Measurements from ENCODE around the gene METTL9. TPM values are rescaled to one million over a fixed set of nuclear protein-coding genes. Genes with fewer than 3 reads are reported as not detected.

METTL9 gene
- total and polyA plus RNA-seq, 2 donors (not counting 1 experiment from before 2014, with no cell fraction given): 124 to 163 TPM

GRCh38 chr16:21608639-21609328 is 9.4 kb downstream of the METTL9 start:
- peaks cover 93% of the 10 kb centered on the region for H3K79me2 ChIP-seq (ENCODE audit: control insufficient read depth, insufficient read depth, low read length)
- no peaks in the 10 kb centered on the region for H3K36me3 ChIP-seq (ENCODE audit: control insufficient read depth, insufficient read depth, low read length)
- no peak overlapping the region for H2AFZ ChIP-seq (ENCODE audit: low read length)
- H3K9ac ChIP-seq (ENCODE audit: insufficient read depth, low read length): no peak overlapping the region
- no peak overlapping the region for H3K4me2 ChIP-seq (ENCODE audit: extremely low read depth, insufficient read depth, low read length)
- no peak for DNase-seq (ENCODE audit: low read depth in 2 of 2)
- H3K9me3 ChIP-seq (ENCODE audit: control insufficient read depth, insufficient read depth, low read depth, low read length): no peaks in the 10 kb centered on the region
- no peaks in the 10 kb centered on the region for H3K27me3 ChIP-seq (ENCODE audit: control insufficient read depth, insufficient read depth, low read length)
- H3K4me3 ChIP-seq (replicated peaks in 1 of 4; ENCODE audit: control extremely low read depth in 1 of 4, insufficient read depth in 1 of 4, low read depth in 3 of 4, low read length in 4 of 4): no peak overlapping the region
- no peak for TF ChIP-seq EZH2 (IDR thresholded peaks at IDR 0.05; ENCODE audit: low read length, missing control alignments)
- TF ChIP-seq, protein P1, sequence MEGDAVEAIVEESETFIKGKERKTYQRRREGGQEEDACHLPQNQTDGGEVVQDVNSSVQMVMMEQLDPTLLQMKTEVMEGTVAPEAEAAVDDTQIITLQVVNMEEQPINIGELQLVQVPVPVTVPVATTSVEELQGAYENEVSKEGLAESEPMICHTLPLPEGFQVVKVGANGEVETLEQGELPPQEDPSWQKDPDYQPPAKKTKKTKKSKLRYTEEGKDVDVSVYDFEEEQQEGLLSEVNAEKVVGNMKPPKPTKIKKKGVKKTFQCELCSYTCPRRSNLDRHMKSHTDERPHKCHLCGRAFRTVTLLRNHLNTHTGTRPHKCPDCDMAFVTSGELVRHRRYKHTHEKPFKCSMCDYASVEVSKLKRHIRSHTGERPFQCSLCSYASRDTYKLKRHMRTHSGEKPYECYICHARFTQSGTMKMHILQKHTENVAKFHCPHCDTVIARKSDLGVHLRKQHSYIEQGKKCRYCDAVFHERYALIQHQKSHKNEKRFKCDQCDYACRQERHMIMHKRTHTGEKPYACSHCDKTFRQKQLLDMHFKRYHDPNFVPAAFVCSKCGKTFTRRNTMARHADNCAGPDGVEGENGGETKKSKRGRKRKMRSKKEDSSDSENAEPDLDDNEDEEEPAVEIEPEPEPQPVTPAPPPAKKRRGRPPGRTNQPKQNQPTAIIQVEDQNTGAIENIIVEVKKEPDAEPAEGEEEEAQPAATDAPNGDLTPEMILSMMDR (conservative IDR thresholded peaks at IDR 0.05 in 1 of 2, IDR thresholded peaks at IDR 0.05 in 1 of 2; ENCODE audit: low read depth in 1 of 2, low read length in 2 of 2): no peak
- H4K20me1 ChIP-seq (ENCODE audit: control insufficient read depth, extremely low read depth, insufficient read depth, low read length): peaks cover 3% of the 10 kb centered on the region
- H3K4me1 ChIP-seq (ENCODE audit: control insufficient read depth, extremely low read depth, insufficient read depth, low read length): peaks cover 3% of the 10 kb centered on the region
- H3K27ac ChIP-seq (ENCODE audit: insufficient read depth, low read length): no peak overlapping the region

DNA sequence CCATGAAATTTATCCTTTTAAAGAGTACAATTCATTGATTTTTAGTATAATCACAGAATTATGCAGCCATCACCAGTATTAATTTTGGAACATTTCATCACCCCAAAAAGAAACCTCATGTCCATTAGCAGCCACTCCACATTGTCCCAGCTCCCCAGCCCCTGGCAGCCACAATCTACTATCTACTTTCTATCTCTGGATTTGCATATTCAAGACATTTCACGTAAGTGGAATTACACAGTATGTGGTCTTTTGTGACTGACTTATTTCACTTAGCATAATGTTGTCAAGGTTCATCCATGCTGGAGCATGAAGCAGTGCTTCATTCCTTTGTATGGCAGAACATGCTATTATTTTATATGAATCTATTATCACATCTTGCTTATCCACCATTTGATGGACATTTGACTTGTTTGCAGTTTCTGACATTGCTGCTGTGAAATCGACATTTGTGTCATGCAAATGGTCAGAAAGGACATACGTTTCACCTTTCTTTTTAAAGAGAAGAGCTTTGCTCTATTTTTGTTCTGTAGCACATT is 10.7 kb downstream of the METTL9 start:
- H2AFZ ChIP-seq (ENCODE audit: low read length): no peak overlapping the region
- no peak overlapping the region for H3K4me2 ChIP-seq (ENCODE audit: extremely low read depth, insufficient read depth, low read length)
- no peak overlapping the region for H3K4me3 ChIP-seq (replicated peaks in 1 of 4; ENCODE audit: control extremely low read depth in 1 of 4, insufficient read depth in 1 of 4, low read depth in 3 of 4, low read length in 4 of 4)
- H3K9ac ChIP-seq (ENCODE audit: insufficient read depth, low read length): no peak overlapping the region
- H4K20me1 ChIP-seq (ENCODE audit: control insufficient read depth, extremely low read depth, insufficient read depth, low read length): no peaks in the 10 kb centered on the region
- peaks cover 3% of the 10 kb centered on the region for H3K4me1 ChIP-seq (ENCODE audit: control insufficient read depth, extremely low read depth, insufficient read depth, low read length)
- DNase-seq (ENCODE audit: low read depth in 2 of 2): no peak
- no peaks in the 10 kb centered on the region for H3K27me3 ChIP-seq (ENCODE audit: control insufficient read depth, insufficient read depth, low read length)
- H3K27ac ChIP-seq (ENCODE audit: insufficient read depth, low read length): no peak overlapping the region
- no peaks in the 10 kb centered on the region for H3K9me3 ChIP-seq (ENCODE audit: control insufficient read depth, insufficient read depth, low read depth, low read length)
- no peak for TF ChIP-seq EZH2 (IDR thresholded peaks at IDR 0.05; ENCODE audit: low read length, missing control alignments)
- TF ChIP-seq, protein P1 (conservative IDR thresholded peaks at IDR 0.05 in 1 of 2, IDR thresholded peaks at IDR 0.05 in 1 of 2; ENCODE audit: low read depth in 1 of 2, low read length in 2 of 2): no peak
- no peaks in the 10 kb centered on the region for H3K36me3 ChIP-seq (ENCODE audit: control insufficient read depth, insufficient read depth, low read length)
- H3K79me2 ChIP-seq (ENCODE audit: control insufficient read depth, insufficient read depth, low read length): peaks cover 93% of the 10 kb centered on the region

DNA sequence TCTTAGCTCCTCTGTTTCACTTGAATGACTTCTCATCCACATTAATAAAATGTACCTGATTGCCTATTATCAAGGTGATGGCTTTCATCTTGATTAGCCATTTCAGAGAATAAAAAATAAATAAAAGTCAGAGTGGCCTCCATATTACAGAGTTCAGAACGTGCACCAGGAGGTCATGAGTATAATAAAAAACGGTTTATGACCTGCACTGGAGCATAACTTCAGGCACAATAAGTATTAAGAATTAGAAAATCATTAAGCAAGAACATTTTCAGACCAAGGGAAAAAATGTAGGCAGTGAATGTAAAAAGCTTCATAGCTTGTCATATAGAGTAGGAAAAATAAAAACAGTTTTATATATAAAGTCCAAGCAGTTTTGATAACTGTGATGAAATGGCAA is 11.4 kb downstream of the METTL9 start:
- Histone ChIP-seq H3K4me1 (ENCODE audit: control insufficient read depth, extremely low read depth, insufficient read depth, low read length) (peaks cover 3% of the 10 kb centered on the region), H3K36me3 (ENCODE audit: control insufficient read depth, insufficient read depth, low read length) (no peaks in the 10 kb centered on the region), H3K27ac (ENCODE audit: insufficient read depth, low read length) (no peak overlapping the region), H3K79me2 (ENCODE audit: control insufficient read depth, insufficient read depth, low read length) (peaks cover 92% of the 10 kb centered on the region), H3K27me3 (ENCODE audit: control insufficient read depth, insufficient read depth, low read length) (no peaks in the 10 kb centered on the region), H3K4me2 (ENCODE audit: extremely low read depth, insufficient read depth, low read length) (no peak overlapping the region), H3K4me3 (replicated peaks in 1 of 4; ENCODE audit: control extremely low read depth in 1 of 4, insufficient read depth in 1 of 4, low read depth in 3 of 4, low read length in 4 of 4) (no peak overlapping the region), H4K20me1 (ENCODE audit: control insufficient read depth, extremely low read depth, insufficient read depth, low read length) (no peaks in the 10 kb centered on the region), H3K9ac (ENCODE audit: insufficient read depth, low read length) (no peak overlapping the region), H2AFZ (ENCODE audit: low read length) (no peak overlapping the region), H3K9me3 (ENCODE audit: control insufficient read depth, insufficient read depth, low read depth, low read length) (no peaks in the 10 kb centered on the region)
- TF ChIP-seq, protein P1 (conservative IDR thresholded peaks at IDR 0.05 in 1 of 2, IDR thresholded peaks at IDR 0.05 in 1 of 2; ENCODE audit: low read depth in 1 of 2, low read length in 2 of 2): no peak
- TF ChIP-seq EZH2 (IDR thresholded peaks at IDR 0.05; ENCODE audit: low read length, missing control alignments): no peak
- DNase-seq (ENCODE audit: low read depth in 2 of 2): no peak

All from fibroblast of lung (primary cell).